Measurements from ENCODE around the gene CLIC5. TPM values are rescaled to one million over a fixed set of nuclear protein-coding genes. Genes with fewer than 3 reads are reported as not detected.

CLIC5 gene
- total and polyA plus RNA-seq, 2 of the 8 experiments (the other 6 are each of a cell fraction or from before 2014, with no cell fraction given), result 0.12 to 0.15 TPM

GRCh38 chr6:46039646-46040045, 24.0 kb upstream of the CLIC5 start (continued):
- TF ChIP-seq CTCF (IDR thresholded peaks at IDR 0.05; ENCODE audit: control extremely low read depth in 1 of 3, insufficient read depth in 1 of 3, low read depth in 1 of 3, low read length in 3 of 3), result no peak
- no peak for TF ChIP-seq BRCA1 (IDR thresholded peaks at IDR 0.05; ENCODE audit: low read depth, low read length)
- TF ChIP-seq EZH2 (IDR thresholded peaks at IDR 0.05; ENCODE audit: low read depth, low read length, severe bottlenecking), result no peak
- no peak for TF ChIP-seq GTF2F1 (IDR thresholded peaks at IDR 0.05; ENCODE audit: borderline replicate concordance, low read depth, low read length)
- no peak for TF ChIP-seq E2F6 (IDR thresholded peaks at IDR 0.05)

All from H1 (cell line).